ENCODE data around the gene IZUMO4.
"Not testable (repeated sequence)": the region's sequence is repeated elsewhere in the genome, so short reads cannot be mapped to it uniquely, and the experiment has no call there.

The IZUMO4 gene

GRCh38 chr19:2081873-2082810 lies 14.6 kb upstream of the IZUMO4 start:
- DNase-seq (ENCODE audit: low spot score) = no peak

GRCh38 chr19:2083174-2083854 lies 13.4 kb upstream of the IZUMO4 start:
- no peak for DNase-seq (ENCODE audit: low spot score)

- no peak for DNase-seq (ENCODE audit: low spot score)
Measured at GRCh38 chr19:2084993-2085720, 11.6 kb upstream of the IZUMO4 start.

GRCh38 chr19:2086695-2087620 lies 9.8 kb upstream of the IZUMO4 start:
- DNase-seq (ENCODE audit: low spot score) = not testable (repeated sequence)

GRCh38 chr19:2087621-2088100 lies 9.1 kb upstream of the IZUMO4 start:
- no peak for DNase-seq (ENCODE audit: low spot score)

- DNase-seq (ENCODE audit: low spot score) = no peak
Measured at GRCh38 chr19:2089001-2089711, 7.6 kb upstream of the IZUMO4 start.

GRCh38 chr19:2089727-2090053 lies 7.0 kb upstream of the IZUMO4 start:
- DNase-seq (ENCODE audit: low spot score) = no peak

- DNase-seq (ENCODE audit: low spot score) = not testable (repeated sequence)
Measured at GRCh38 chr19:2091926-2092525, 4.7 kb upstream of the IZUMO4 start.

GRCh38 chr19:2096034-2096479 lies 658 bp upstream of the IZUMO4 start, which contains the start of gene MOB3A:
Gene MOB3A (minus strand): TSS chr19:2096326. CDS start chr19:2078560, 17,766 bp downstream.
- DNase-seq (ENCODE audit: low spot score) = peak; percentile 96

- no peak for DNase-seq (ENCODE audit: low spot score)
Measured at GRCh38 chr19:2097203-2097885, 629 bp downstream of the IZUMO4 start.

GRCh38 chr19:2097886-2098327 lies 1.2 kb downstream of the IZUMO4 start:
- no peak for DNase-seq (ENCODE audit: low spot score)

GRCh38 chr19:2099054-2099501 lies 2.4 kb downstream of the IZUMO4 start:
- DNase-seq (ENCODE audit: low spot score) = no peak

GRCh38 chr19:2099937-2100718 lies 3.4 kb downstream of the IZUMO4 start:
- no peak for DNase-seq (ENCODE audit: low spot score)

- DNase-seq (ENCODE audit: low spot score) = no peak
Measured at GRCh38 chr19:2100719-2101061, 4.0 kb downstream of the IZUMO4 start.

- no peak for DNase-seq (ENCODE audit: low spot score)
Measured at GRCh38 chr19:2101417-2102335, 5.0 kb downstream of the IZUMO4 start.

GRCh38 chr19:2103045-2103707 lies 6.5 kb downstream of the IZUMO4 start:
- DNase-seq (ENCODE audit: low spot score) = no peak

All from left forelimb (tissue), 1 donor.